HepG2 (cell line): ENCODE measurements around the gene ERC1. TPM values are rescaled to one million over a fixed set of nuclear protein-coding genes. Genes with fewer than 3 reads are reported as not detected.

ENCODE experiments used
- ATAC-seq: fragments of 200-7000 bp; cut with Tn5 transposase; 3 replicates; pipeline ENCODE4 v1.9.1; 2020; ENCODE audit warnings: mild to moderate bottlenecking, moderate library complexity
- BruUV-seq: library from RNA; stranded (reverse); fragments of 400-500 nt; replicated peaks from 2 replicates; lab custom pipeline; 2021; lab: Mats Ljungman, UMichigan
- CTCF ChIA-PET: fragments of 300-600 bp; formaldehyde crosslinking; extraction: SDS; loops from one replicate; lab custom pipeline; 2021; ENCODE audit warnings: low total read pairs, inconsistent platforms, low intra/inter-chr PET ratio; lab: Yijun Ruan, JAX
- POLR2A ChIA-PET: fragments of 350-600 bp; sonication (Branson Sonifier 250); formaldehyde crosslinking; loops from one replicate; lab custom pipeline; 2020; ENCODE audit warnings: antibody characterized with exemption, inconsistent platforms; lab: Yijun Ruan, JAX
- DNase-seq: peaks from one replicate; pipeline ENCODE4 v3.0.0-alpha.2; 2015; ENCODE audit warnings: low spot score
- FAIRE-seq: peaks from 3 replicates; lab custom pipeline; 2011; peaks lifted over from hg19 to GRCh38; lab: Jason Lieb, UNC
- H2AFZ ChIP-seq: one replicate; pipeline ENCODE4 v1.6.1; 2011; ENCODE audit warnings: low read length, inconsistent platforms
- H3K27ac ChIP-seq: fragments of 300-600 bp; 3 replicates; pipeline ENCODE4 v1.8.0; 2011; ENCODE audit warnings: mixed run types, mild to moderate bottlenecking, mixed read lengths, low read length, inconsistent platforms; ENCODE audit not compliant: insufficient read depth; ENCODE audit errors: extremely low read length
- H3K27me3 ChIP-seq, 2 experiments: fragments of 200-600 bp in 1 of 2; 2 replicates in 1 of 2; 3 replicates in 1 of 2; pipeline versions ENCODE4 v1.6.0 to v1.8.0; 2011; ENCODE audit warnings: low read length in 2 of 2, mild to moderate bottlenecking in 2 of 2, moderate library complexity in 2 of 2, inconsistent platforms in 1 of 2; ENCODE audit not compliant: insufficient read depth in 2 of 2, control insufficient read depth in 1 of 2
- H3K36me3 ChIP-seq, 2 experiments: fragments of 200-600 bp in 1 of 2; replicated peaks in 1 of 2; 2 replicates in 1 of 2; 3 replicates in 1 of 2; pipeline versions ENCODE4 v1.5.1 to v1.8.0; 2011; ENCODE audit warnings: low read length in 2 of 2, inconsistent platforms in 1 of 2; ENCODE audit not compliant: insufficient read depth in 2 of 2, control insufficient read depth in 1 of 2
- H3K4me1 ChIP-seq: 2 replicates; pipeline ENCODE4 v1.5.1; 2012; ENCODE audit warnings: low read length, inconsistent platforms; ENCODE audit not compliant: insufficient read depth
- H3K4me2 ChIP-seq: 2 replicates; pipeline ENCODE4 v1.6.0; 2011; ENCODE audit warnings: low read depth, low read length, inconsistent platforms
- H3K4me3 ChIP-seq, 3 experiments: fragments of 200-600 bp in 1 of 3; sonication (generic), shearing (Covaris generic) in 1 of 3; replicated peaks in 1 of 3; 2 replicates each; pipeline ENCODE4 v1.5.1; 2011 to 2016; ENCODE audit warnings: low read length in 3 of 3, inconsistent platforms in 2 of 3, low read depth in 2 of 3, mild to moderate bottlenecking in 2 of 3, control low read depth in 1 of 3, mixed read lengths in 1 of 3; ENCODE audit not compliant: insufficient read depth in 1 of 3
- H3K79me2 ChIP-seq: one replicate; pipeline ENCODE4 v1.6.1; 2011; ENCODE audit warnings: low read length, inconsistent platforms; ENCODE audit not compliant: insufficient read depth
- H3K9ac ChIP-seq: 2 replicates; pipeline ENCODE4 v1.6.0; 2011; ENCODE audit warnings: mild to moderate bottlenecking, low read depth, low read length, inconsistent platforms; ENCODE audit not compliant: insufficient read depth
- H3K9me3 ChIP-seq: 2 replicates; pipeline ENCODE4 v1.5.1; 2012; ENCODE audit warnings: mild to moderate bottlenecking, low read length
- H4K20me1 ChIP-seq: 2 replicates; pipeline ENCODE4 v1.6.0; 2011; ENCODE audit warnings: inconsistent platforms, mild to moderate bottlenecking, low read length, moderate library complexity; ENCODE audit not compliant: insufficient read depth
- CHD4 ChIP-seq: fragments of 200-600 bp; sonication (generic); IDR thresholded peaks from 2 replicates; pipeline ENCODE4 v1.7.0; 2017; ENCODE audit warnings: mild to moderate bottlenecking, low read length, borderline replicate concordance
- EHMT2 ChIP-seq: fragments of 200-600 bp; sonication (generic); IDR thresholded peaks from 2 replicates; pipeline ENCODE4 v1.7.0; 2017; ENCODE audit warnings: antibody characterized with exemption, low read depth, low read length, borderline replicate concordance
- ETS1 ChIP-seq: sonication (generic); formaldehyde crosslinking; IDR thresholded peaks from 2 replicates; pipeline ENCODE4 v1.4.0; 2020; ENCODE audit warnings: missing genetic modification reagents
- SP2 ChIP-seq: sonication (generic); formaldehyde crosslinking; IDR thresholded peaks from 2 replicates; pipeline ENCODE4 v1.5.1; 2020; ENCODE audit warnings: mild to moderate bottlenecking, missing genetic modification reagents
- ZBTB1 ChIP-seq: sonication (generic); formaldehyde crosslinking; IDR thresholded peaks from 2 replicates; pipeline ENCODE4 v1.4.0; 2020; ENCODE audit warnings: missing genetic modification reagents, borderline replicate concordance
- ZBTB38 ChIP-seq: sonication (generic); formaldehyde crosslinking; IDR thresholded peaks from 2 replicates; pipeline ENCODE4 v1.5.1; 2020; ENCODE audit warnings: mild to moderate bottlenecking, missing genetic modification reagents
- ZNF30 ChIP-seq: sonication (generic); formaldehyde crosslinking; IDR thresholded peaks from 2 replicates; pipeline ENCODE4 v1.5.0; 2020; ENCODE audit warnings: mild to moderate bottlenecking, missing genetic modification reagents
- ZNF513 ChIP-seq: sonication (generic); formaldehyde crosslinking; conservative IDR thresholded peaks from 2 replicates; pipeline ENCODE4 v1.5.0; 2020; ENCODE audit warnings: missing genetic modification reagents
- ZSCAN12 ChIP-seq: sonication (generic); formaldehyde crosslinking; IDR thresholded peaks from 2 replicates; pipeline ENCODE4 v1.9.0; 2021; ENCODE audit warnings: mild to moderate bottlenecking, missing genetic modification reagents
- ZSCAN22 ChIP-seq: sonication (generic); formaldehyde crosslinking; IDR thresholded peaks from 2 replicates; pipeline ENCODE4 v1.4.0; 2020; ENCODE audit warnings: mild to moderate bottlenecking, missing genetic modification reagents
- WGBS: methylation state at CpG from one replicate; pipeline ENCODE4 v1.1.6; 2017; ENCODE audit warnings: low lambda C conversion rate; 5-methylcytosine and 5-hydroxymethylcytosine counted together
- in situ Hi-C: cut with HindIII; loops from 2 replicates; pipeline ENCODE4 v1.10.0; 2017; ENCODE audit warnings: low pct_unique_long_range_greater_than_20kb; ENCODE audit not compliant: extremely low pct_ligation_motif_present
- intact Hi-C: fragments of 100-400 bp; cut with micrococcal nuclease; formaldehyde crosslinking; loops from one replicate; pipeline ENCODE4 v1.10.0; 2022; ENCODE audit not compliant: unreplicated experiment
- polyA plus RNA-seq, 8 experiments: library from polyadenylated mRNA; depleted of rRNA in 3 of 8; stranded (reverse) in 7 of 8; unstranded in 1 of 8; fragments of >200 nt; fragmentation: Illumina TruSeq in 4 of 8; extraction: Trizol in 4 of 8; gene quantifications; 2 replicates each; pipeline versions ENCODE4 v1.2.1 to v1.2.3, GENCODE V29; 2011 to 2016; ENCODE audit warnings: low read depth in 4 of 8, missing spikeins in 1 of 8, mixed read lengths in 1 of 8; ENCODE audit not compliant: insufficient read depth in 1 of 8
- total RNA-seq, 5 experiments: library from RNA; depleted of rRNA; stranded (reverse); fragments of >200 nt; fragmentation: Illumina TruSeq; extraction: Trizol; gene quantifications; 2 replicates each; pipeline ENCODE4 v1.2.3, GENCODE V29; 2016; ENCODE audit warnings: low read depth in 1 of 5

The ERC1 gene
- total and polyA plus RNA-seq, 2 of the 13 experiments (the other 11 are each of a cell fraction or from before 2014, with no cell fraction given): 6.1 to 12.4 TPM

GRCh38 chr12:1350055-1350933 lies 359.3 kb downstream of the ERC1 start:
- Histone ChIP-seq H3K4me3 (no peak overlapping the region), H3K4me2 (no peak overlapping the region), H3K4me1 (peaks cover 11% of the 10 kb centered on the region; the same call in 1 of the 2 replicates), H3K9me3 (no peaks in the 10 kb centered on the region), H2AFZ (no peak overlapping the region), H3K9ac (no peak overlapping the region), H3K36me3 (no peaks in the 10 kb centered on the region), H3K27me3 (no peaks in the 10 kb centered on the region), H3K27ac (no peak overlapping the region), H3K79me2 (no peaks in the 10 kb centered on the region), H4K20me1 (no peaks in the 10 kb centered on the region)
- intact Hi-C loops (no loop called here), in situ Hi-C loops (no loop called here)
- DNase-seq: no peak
- TF ChIP-seq ETS1 (CRISPR knock-in tag) (no peak), ZNF30 (CRISPR knock-in tag) (no peak), ZSCAN12 (no peak), CHD4 (no peak), ZSCAN22 (CRISPR knock-in tag) (no peak), ZNF513 (no peak), ZBTB1 (CRISPR knock-in tag) (no peak), EHMT2 (no peak), SP2 (CRISPR knock-in tag) (no peak), ZBTB38 (CRISPR knock-in tag) (no peak)
- POLR2A ChIA-PET: no interaction called here
- 82% methylated on average over 6 of the region's 6 CpGs for WGBS
- FAIRE-seq: no peak
- CTCF ChIA-PET: no interaction called here
- ATAC-seq: no peak
- BruUV-seq: no TSS peak
